Activated CD4-positive, alpha-beta T cell treated with anti-CD3 and anti-CD28 coated beads, Interleukin-2, Interleukin-4, amounts not matched to agents 100 ng/mL and 50 ng/mL, durations not matched to agents 16 hours and 8 hours (primary cell): ENCODE results near the gene CERK.
"Not testable (repeated sequence)": the region's sequence is repeated elsewhere in the genome, so short reads cannot be mapped to it uniquely, and the experiment has no call there.

Experiments
- DNase-seq: peaks from one replicate; pipeline ENCODE4 v3.0.0-alpha.2; 2020; ENCODE audit warnings: low spot score

The CERK gene

DNA sequence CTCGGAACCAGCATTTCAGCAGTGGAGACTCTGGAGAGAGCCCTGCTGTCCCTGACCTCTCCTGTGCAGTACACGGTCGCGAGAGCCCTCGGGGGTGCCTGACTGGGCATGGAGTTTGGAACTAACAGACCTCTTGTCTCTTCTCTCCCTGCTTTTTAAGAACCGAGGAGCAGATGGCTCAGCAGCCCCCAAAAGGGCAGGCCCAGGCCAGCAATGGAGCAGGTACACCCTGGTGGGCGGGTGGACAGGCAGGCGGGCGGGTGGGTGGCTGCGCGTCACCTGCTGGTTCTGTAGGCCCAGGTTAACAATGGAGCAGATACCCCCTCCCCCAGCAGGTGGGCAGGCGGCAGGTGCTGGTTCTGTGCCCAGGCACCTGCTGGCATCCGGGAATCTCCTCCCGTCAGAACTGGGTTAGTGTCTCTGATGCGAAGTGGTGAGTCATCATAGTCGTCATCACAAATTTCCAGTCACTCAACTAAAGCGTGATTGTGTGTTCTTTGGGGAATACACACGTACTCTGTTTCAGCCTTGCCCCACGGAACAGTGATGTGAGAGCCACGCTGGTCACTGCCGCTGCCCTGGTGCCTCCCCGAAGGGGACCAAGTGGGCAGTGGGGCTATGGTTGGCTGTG lies 76.7 kb downstream of the CERK start:
- peak; percentile 55 for DNase-seq

DNA sequence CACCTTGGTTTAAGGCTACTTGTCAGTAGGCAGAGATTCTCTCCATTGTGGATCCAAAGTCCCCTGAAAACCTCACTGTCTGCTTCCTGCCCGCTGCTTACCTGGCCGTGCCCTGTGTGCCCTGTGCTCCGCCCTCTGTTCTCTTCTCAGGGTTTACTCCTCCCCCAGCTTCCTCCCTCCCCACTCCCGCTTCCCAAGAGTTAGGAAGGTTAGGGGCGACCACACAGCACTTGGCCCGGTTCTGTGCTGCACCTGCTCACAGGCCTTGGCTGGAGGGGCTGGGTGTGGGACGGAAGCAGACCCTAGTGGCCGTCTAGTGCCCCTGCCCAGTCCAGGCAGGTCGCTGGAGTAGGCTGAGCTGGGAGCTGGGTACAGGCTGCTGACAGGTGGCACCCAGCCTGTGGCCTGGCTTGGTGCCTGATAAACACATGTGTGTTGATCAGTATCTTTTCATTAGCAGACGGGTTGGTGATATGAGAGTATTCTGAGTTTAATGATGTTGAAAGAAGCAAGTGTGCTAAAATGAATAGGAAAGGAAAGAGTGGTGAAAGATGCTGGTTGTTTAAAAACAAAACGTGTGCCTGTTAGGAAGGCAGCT lies 77.3 kb downstream of the CERK start:
- no peak for DNase-seq

DNA sequence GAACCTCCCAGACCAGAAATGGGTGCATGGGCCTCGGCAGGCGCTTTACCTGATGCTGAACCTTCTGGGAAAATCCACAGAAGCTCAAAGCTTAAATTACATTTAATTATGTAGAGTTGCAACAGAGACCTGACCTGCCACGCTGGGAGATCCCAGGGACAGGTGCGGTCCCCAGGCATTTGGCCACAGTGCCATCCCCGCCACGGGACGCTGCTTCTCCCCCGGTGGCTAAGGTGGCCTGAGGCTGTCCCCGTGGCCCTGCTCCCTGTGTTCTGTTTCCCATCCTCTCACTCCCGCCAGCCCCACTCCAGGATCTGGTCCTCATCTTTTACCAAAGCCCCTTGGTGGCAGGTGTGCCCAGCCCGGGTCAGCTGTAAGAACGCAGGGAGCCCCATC lies 78.3 kb downstream of the CERK start:
- no peak for DNase-seq

DNA sequence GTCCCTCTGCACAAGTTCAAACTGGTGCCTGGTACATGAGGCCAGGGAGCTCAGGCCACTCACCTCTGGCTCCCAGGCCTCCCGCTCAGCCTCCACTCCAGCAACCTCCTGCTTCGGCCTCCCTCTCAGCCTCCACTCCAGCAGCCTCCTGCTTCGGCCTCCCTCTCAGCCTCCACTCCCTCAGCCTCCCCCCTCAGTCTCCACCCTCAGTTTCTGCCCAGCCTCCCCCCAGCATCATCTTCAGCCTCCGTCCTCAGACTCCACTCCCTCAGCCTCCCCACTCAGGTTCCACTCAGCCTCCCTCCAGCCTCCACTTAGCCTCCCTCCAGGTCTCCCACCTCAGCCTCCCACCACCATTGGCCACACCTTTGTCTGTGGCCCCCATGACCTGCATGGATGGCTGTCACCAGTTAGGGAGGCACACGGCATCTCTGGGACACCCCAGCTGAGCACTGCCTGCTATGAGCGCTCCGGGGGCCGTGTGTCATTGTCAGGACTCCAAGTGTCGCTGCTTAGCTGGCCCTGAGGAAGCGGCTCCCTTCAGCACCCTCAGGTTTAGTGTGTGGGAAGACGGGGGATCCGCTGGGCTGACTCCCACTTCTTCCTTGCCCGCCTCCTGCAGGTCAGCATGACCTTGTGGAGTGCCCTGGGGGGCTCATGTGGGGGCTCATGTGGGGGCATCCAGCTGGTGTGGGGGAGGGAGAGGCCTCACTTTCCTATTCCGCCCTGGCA lies 78.8 kb downstream of the CERK start:
- DNase-seq: no peak

DNA sequence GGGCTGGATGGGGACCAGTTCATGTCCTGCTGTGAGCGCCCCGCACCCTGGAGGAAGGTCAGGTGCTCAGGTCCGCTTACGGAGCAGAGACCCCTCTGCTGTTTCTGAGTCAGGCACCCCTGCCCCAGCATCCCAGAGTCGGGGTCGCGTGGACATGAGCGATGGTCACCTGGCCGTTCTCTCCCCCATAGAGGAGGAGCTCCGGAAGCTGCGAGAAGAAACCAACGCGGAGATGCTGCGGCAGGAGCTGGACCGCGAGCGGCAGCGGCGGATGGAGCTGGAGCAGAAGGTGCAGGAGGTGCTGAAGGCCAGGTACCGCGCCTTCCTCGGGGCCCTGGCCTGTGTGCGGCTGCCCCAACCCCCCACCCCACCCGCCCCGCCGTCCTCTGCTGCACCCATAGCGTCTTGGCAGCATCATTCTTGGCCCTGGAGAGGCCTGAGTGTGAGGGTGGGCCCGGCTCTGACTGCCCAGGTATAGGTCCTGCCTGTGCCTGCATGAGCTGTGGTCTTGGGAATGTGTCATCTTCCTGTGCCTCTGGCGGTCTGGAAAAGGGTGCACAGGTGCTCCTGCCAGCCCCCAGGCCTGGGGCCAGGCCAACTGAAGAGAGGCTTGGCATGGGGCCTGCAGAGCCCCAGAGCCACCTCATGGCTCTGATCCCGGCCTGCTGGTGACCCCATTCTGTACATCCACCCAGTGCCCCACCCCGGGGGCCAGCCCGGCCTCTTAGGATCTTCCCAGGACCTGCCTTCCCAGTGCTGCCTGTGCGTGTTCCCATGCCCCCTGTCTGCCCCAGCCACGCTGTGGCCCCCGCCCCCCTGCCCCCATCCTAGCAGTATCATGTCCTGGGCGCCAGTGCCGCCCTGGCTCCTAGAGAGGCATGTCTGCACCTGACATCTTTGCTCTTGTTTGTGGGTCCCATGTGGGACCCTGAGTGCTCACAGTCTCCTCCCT lies 79.8 kb downstream of the CERK start:
- no peak for DNase-seq

DNA sequence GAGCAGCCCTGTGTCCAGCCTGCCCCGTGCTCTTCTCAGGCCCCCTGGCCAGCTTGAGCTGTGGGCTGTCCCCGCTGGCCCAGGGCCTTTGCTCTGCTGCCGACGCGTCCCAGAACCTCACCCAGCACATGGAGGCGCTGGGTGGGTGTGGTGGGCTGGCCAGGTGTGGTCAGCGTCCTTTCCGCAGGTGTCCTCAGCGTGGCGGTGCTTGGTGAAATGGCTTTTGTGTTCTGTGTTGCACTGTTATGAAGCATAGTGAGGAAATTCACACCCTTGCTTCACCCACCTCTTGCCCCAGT lies 80.4 kb downstream of the CERK start:
- no peak for DNase-seq

DNA sequence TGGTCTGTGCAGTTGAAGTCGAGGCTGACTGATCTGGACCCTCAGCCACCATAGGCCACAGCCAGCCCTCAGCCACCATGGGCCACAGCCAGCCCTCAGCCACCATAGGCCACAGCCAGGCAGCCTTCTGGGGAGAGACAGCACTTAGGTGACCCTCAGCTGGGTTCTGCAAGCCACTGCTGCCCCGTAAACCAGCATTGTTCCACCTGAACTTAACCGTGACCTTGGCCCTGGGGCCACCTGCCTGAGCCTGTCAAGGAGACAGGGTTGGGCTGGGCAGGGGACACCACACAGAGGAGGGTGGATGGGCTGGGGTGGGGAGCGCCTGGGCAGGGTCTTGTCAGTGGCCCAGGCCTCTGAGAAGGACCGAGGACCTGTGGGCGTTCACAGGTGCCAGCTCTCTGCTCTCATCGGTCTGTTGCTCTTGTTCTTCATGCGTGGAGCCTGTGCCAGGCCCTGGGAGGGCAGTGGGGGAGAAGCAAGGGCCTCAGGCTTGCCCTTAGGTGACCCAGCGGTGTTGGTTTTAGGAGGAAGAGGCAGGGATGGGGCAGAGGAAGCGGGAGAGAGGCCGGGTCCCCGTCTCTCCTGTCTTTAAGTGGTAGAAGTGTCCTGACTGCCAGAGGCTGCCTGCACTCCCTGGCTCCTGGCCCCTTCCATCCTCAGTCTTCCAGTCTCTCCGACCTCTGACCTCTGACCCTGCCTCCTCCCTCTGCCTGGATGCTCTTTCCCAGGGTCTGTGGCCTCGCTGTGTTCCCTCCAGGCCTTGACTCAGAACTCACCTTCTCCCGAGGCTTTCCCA lies 81.0 kb downstream of the CERK start:
- no peak for DNase-seq

DNA sequence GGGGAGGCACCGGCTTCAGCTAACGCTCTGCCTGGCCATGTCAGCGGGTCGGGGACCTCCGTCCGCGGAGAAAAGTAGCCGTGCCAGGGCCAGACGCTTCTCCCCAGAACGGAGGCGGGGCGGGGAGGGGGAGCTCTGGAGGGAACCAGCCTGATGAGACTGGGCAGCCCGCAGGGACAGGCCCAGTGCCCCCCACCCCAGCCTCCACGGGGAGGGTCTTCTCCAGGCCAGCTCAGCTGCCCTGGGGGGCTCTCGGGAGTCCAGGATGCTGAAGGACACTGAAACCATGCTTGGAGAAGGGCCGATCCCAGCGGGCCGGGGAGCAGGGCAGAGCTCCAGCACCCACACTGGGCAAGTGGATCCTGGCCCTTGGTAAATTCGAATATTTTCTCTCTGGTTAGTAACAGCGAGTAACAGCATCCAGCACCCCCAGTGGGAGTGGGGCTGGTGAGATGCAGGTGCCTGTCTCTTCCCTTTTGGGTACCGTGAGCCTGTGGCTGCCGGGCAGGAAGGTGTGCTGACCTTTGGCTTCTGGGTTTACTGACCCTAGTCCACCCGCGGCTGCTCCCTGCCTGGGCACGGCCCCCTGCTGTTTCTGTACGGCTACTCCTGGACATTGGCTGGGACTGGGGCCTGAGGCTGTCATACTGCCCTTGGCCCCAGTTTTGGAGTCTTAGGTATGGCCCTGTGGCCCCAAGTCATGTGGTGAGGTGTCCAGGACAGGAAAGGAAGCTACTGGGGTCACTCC lies 82.0 kb downstream of the CERK start:
- no peak for DNase-seq

DNA sequence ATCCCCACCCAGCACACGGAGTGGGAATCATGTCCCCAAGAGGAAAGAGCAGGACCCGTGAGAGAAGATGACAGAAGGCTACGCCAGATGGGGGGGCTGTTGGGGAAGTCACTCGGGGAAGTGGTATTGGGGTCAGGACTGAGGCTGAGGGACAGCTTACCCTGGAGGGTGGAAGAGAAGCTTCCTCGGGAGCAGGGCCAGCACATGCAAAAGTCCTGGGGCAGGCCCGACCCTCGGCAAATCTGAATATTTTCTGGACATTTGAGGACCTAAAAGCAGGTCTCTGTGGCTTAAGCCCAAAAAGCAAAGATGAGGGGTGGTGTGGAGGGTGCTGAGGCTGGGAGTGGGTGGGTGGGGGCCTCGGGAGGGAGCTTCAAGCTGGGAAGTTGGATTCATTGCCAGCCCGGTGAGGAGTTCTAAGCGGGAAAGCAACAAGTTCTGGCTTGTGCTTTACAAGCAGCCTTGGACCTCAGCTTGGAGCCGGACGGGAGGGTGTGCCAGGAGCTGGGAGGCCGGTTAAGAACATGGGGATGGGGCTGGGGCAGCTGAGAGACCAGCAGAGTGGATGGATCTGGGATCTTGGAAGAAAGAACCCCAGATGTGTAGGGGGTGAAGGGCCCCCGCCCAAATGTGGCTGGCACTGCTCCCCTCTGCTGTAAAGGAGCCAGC lies 83.0 kb downstream of the CERK start:
- no peak for DNase-seq

DNA sequence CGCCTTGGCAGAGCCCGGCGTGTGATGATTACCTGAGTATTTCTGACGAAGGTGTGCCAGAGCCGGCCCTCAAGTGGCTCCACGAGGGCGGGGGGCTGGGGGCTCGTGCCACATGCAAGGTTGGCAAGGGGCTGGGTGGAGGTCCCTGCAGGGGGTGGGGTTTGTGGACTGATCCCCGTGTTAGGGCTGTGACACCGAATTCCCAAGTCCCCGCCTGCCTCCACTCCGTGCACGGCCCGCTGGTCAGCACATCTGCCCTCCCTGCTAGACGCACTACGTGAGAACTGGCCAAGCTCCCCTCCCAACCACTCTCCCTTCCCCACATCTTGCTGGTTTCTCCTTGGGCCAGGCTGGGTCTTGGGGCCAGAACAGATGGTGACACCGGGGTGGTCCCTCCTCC lies 83.6 kb downstream of the CERK start:
- DNase-seq: no peak

DNA sequence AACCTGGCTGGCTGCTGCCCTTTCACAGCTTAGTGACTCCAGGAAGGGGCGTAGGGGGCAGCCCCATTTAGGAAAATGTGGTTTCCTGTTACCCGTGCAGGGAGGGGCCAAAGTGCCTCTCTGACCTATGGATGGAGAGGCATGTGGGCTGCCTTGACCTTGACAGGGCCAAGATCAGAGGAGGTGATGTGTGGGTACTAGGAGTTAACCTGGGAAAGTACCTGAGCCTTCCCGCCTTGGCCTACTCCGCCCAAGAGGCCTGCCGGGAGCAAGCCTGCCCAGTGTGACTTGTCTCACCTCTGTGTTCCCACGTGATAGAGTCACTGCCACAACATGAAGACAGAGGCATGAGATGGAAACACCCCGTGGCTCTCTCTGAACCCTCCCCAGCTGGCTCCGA lies 84.5 kb downstream of the CERK start:
- peak; percentile 43 for DNase-seq

DNA sequence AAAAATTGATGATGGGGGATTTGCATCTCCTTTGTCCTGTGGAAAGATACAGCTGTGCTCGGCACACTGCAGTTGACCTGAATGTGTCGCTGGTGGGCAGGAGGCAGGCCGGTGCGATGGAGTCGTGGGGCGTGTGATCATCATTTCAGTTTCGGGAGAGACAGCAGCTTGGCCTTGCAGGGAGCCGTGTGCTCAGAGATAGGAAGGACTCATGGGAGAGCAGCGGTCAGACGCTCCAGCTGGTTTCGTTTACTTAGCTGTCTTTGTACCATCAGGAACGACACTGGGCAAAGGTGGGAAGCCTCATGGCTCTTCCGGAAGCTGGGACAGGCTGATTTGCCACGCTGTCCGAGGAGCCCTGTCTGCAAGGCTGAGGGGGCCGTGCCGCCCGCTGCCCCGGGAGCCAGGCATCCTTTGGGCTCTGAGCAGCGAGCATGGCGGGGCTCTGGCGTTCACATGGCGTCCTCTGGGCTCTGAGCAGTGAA lies 85.2 kb downstream of the CERK start:
- DNase-seq: no peak

DNA sequence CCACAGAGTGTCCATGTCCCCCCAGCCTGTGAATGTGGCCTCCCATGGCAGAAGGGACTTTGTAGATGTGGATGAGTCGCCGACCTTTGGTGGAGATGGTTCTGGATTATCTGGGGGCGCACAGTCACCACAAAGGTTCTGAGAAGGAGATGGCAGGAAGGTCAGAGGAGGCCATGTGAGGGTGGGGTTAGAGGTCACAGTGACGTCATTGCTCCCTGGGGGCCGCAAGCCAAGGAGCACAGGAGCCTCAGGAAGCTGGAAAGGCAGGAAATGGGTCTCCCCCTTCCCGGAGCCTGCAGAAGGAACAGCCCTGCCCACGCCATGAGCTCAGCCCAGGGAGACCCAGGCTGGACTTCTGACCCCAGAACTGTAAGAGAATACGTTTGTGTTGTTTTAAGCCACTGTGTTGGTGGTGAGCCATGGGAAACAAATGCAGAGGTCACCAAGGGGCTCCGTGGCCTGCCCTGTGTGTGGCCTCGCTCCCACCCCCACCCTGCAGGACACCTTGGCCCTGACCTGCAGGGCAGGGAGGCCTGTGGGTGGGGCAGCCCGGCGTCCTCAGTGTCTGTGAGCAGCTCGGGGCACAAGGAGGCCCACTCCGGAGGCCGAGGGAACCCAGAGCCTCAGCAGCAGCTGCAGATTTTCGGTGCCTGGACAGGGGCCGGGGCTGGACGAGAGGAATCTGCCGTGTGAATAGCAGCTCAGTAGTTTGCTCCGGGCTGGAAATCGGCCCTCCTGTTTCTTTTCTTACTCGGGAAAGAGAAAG lies 85.8 kb downstream of the CERK start:
- DNase-seq: no peak

DNA sequence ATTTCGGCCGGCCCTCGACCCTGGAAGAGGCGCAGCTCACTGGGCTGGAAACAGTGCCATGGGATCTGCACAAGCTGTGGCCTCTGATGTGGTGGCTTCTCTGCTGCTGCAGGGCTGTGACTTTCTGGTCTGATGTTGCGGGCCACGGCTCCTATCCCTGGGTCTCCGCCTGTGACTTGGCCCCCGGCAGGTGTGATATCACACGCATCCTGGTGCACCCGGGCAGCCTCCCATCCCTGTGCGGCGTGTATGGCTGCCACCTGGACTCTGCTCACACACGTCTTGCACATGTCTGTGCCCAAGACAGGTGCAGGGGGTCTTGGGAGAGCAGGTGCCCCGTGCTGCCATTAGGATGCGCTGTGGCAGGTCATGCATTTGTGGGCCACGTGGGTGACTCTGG lies 86.7 kb downstream of the CERK start:
- DNase-seq: no peak

DNA sequence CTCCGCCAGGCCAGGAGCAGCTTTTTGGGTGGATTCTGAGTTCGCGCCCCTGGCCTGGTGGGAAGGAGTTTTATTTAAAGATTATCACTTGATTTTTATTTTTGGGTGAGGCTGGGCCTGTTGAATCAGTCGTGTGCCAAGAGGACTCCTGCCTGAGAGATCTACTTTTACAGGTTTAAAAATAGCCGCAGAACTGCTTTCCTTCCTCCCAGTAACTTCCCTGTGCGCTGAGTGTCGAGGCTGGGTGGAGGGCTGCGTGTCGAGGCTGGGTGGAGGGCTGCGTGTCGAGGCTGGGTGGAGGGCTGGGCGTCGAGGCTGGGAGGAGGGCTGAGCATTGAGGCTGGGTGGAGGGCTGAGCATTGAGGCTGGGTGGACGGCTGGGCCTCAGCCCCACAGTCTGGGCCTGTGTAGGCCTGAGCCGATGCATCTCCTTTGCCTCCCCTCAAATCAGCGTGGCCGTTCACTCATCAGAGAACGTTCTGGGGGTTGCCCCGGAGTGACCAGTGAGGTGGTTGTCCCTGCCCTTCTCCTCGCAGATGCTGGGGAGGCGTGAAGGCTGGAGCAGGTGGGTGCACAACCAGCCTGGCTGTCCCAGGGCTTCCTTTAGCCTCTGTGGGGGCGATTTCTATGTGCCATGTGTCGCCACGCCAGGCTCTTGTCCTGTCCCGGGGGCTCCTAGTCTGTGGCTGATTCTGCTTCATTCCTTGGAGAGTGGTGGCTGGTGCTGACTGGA lies 87.8 kb downstream of the CERK start:
- DNase-seq: no peak

DNA sequence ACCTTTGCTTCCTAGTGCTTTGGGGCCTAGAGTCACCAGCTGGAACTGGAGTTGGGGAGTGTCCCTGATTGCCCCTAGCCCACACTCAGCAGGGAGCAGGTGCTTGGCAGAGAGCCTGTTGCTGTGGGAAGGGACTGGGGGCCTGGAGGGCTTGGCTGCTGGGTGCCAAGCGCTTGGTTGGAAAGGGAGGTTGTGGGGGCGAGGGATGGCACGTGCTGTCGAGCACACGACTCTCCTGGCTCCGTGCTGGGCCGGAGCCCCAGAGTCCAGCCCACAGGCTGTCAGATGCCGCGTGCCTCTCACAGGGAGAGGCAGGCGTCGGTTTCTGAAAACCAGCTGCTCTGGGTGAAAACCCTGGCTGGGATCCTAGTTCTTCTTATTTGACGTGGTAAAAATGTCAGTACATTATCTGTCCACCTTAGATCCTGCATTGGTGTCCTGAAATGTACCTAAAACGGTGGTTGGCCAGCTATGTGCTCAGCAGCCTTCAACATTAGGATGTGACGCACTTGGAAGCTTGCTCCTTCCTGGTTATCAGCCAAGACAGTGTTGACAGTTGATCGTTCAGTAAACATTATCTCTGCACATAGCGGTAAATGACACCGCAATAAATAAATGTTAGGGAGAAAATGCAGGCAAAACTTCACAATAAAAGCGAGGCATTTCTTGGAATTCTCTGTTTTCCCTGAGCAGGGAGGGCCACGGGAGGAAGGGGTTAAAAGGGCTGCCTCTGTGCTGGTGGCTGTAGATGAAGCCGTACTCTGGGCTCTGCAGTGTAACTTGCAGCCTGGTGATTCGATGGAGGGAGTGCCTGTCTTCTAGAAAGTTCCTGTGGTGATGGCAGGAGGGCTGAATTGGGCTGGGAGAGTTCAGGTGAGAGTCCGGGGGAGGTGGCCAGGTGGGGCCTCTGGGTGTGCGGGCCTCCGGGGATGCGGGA lies 88.6 kb downstream of the CERK start:
- DNase-seq: no peak

DNA sequence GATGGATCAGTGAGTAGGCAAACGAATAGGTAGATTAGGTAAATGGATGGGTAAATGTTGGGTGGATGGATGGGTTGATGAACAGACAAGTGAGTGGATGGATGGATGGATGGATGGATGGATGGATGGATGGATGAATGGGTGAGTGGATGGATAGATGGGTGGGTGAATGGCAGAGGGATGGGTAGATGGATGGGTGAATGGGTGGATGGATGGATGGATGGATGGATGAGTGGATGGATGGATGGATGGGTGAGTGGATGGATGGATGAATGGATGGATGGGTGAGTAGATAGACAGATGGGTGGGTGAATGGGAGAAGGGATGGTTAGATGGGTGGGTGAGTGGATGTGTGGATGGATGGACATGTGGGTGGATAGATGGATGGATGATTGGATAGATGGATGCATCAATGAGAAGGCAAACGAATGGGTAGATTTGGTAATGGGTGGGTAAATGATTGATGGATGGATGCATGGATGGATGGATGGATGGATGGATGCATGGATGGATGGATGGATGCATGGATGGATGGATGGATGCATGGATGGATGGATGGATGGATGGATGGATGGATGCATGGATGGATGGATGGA lies 89.7 kb downstream of the CERK start:
- DNase-seq: not testable (repeated sequence)
